ENCODE results near the gene SNPH. TPM values are rescaled to one million over a fixed set of nuclear protein-coding genes. Genes with fewer than 3 reads are reported as not detected.

The SNPH gene
- total RNA-seq, 1 experiment from 2014 or later, result 0.43 TPM

DNA sequence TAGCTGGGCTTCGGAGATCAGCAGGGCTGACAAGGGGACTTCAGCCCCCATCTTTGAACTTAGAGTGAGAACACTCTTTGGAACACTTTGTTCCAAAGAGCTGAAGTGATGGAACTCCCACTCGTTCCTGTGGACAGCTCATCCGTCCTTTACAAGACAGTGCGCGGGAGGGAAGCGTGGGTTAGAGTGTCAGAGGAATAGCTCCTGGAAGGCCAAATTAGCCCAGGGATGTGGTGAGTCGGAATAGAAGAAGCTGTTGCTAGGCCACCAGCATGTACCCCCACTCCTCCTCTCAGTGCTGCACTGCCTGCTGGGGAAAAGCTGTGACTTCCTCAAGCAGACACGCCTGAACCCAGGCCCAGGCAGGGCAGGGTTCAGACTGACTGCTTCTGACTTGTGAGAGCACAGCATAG, 61.2 kb downstream of the SNPH start:
- H3K27me3 ChIP-seq (replicated peaks; ENCODE audit: insufficient read depth, low read depth, low read length, poor library complexity), result no peaks in the 10 kb centered on the region
- no peak for DNase-seq (ENCODE audit: low spot score)
- TF ChIP-seq, protein P1, sequence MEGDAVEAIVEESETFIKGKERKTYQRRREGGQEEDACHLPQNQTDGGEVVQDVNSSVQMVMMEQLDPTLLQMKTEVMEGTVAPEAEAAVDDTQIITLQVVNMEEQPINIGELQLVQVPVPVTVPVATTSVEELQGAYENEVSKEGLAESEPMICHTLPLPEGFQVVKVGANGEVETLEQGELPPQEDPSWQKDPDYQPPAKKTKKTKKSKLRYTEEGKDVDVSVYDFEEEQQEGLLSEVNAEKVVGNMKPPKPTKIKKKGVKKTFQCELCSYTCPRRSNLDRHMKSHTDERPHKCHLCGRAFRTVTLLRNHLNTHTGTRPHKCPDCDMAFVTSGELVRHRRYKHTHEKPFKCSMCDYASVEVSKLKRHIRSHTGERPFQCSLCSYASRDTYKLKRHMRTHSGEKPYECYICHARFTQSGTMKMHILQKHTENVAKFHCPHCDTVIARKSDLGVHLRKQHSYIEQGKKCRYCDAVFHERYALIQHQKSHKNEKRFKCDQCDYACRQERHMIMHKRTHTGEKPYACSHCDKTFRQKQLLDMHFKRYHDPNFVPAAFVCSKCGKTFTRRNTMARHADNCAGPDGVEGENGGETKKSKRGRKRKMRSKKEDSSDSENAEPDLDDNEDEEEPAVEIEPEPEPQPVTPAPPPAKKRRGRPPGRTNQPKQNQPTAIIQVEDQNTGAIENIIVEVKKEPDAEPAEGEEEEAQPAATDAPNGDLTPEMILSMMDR (conservative IDR thresholded peaks at IDR 0.05; ENCODE audit: low read depth, low read length), result no peak
- no peak for TF ChIP-seq EZH2 (IDR thresholded peaks at IDR 0.05; ENCODE audit: borderline replicate concordance, low read depth, low read length, poor library complexity, severe bottlenecking)
- CTCF ChIA-PET, result no interaction called here
- H3K4me1 ChIP-seq (ENCODE audit: insufficient read depth, low read length, poor library complexity, severe bottlenecking), result peaks cover 29% of the 10 kb centered on the region
- POLR2A ChIA-PET (ENCODE audit: low non-redundant PET), result interaction anchor here (0.6 kb wide), 1 partner anchor 101 kb away, joined by 3 read pairs; no protein-coding TSS in a partner anchor
- H3K4me3 ChIP-seq (ENCODE audit: low read depth, low read length, poor library complexity, severe bottlenecking), result no peak overlapping the region
- BruUV-seq (replicated peaks), result no TSS peak
- no peaks in the 10 kb centered on the region for H3K9me3 ChIP-seq (ENCODE audit: low read depth, low read length, poor library complexity, severe bottlenecking)
- H3K36me3 ChIP-seq (ENCODE audit: insufficient read depth, low read length, poor library complexity, severe bottlenecking), result peaks cover 4% of the 10 kb centered on the region
- no peak overlapping the region for H3K27ac ChIP-seq (ENCODE audit: low read depth, low read length, poor library complexity, severe bottlenecking)
- intact Hi-C loops (cut with micrococcal nuclease; ENCODE audit: unreplicated experiment), result no loop called here

DNA sequence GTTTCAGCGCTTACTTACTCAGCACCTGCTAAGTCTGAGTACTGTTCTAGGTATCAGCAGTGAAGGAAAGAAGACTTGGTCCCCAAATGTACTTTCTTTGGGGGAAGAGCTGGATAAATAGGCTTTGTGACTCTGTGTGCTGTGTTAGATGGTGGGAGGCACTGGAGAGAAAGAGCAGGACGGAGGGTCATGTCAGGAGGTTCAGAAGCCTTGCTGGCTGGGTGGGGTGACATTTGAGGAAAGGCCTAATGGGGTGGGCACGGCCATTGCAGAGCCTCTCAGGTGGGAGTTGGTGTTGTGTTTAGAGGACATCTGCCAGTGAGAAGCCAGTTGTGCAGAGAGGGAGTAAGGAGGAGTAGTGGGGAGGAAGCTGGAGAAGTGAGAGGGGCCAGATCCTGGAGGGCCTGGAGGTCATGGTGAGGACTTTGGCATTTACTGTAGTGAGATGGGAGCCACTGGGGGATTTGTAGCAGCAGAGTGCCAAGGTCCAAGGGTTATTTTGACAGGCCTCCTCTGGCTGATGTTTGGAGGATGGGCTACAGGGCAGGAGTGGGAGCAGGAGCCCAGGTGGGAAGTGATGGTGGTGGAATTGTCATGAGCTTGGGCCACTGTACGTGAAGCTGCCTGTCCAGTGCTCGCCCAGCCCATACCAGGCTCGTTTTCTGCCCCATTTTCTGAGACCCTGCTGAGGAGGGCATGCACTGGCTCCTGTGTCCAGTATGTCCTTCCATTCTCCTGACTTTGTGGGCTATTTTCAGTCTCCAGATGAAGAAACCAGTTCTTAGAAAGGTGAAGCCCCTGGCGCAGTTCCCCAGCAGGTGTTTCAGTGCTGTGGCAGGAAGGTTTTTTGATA, 62.0 kb downstream of the SNPH start:
- ChIA-PET CTCF (no interaction called here), POLR2A (ENCODE audit: low non-redundant PET) (interaction anchor here (0.6 kb wide), 1 partner anchor 142 kb away, joined by 8 read pairs; no protein-coding TSS in a partner anchor)
- DNase-seq (ENCODE audit: low spot score), result no peak
- peak overlapping the region; percentile 31 for H3K27ac ChIP-seq (ENCODE audit: low read depth, low read length, poor library complexity, severe bottlenecking)
- BruUV-seq (replicated peaks), result no TSS peak
- no peaks in the 10 kb centered on the region for H3K27me3 ChIP-seq (replicated peaks; ENCODE audit: insufficient read depth, low read depth, low read length, poor library complexity)
- peaks cover 29% of the 10 kb centered on the region for H3K4me1 ChIP-seq (ENCODE audit: insufficient read depth, low read length, poor library complexity, severe bottlenecking)
- TF ChIP-seq EZH2 (IDR thresholded peaks at IDR 0.05; ENCODE audit: borderline replicate concordance, low read depth, low read length, poor library complexity, severe bottlenecking), result no peak
- TF ChIP-seq, protein P1 (conservative IDR thresholded peaks at IDR 0.05; ENCODE audit: low read depth, low read length), result no peak
- no peaks in the 10 kb centered on the region for H3K9me3 ChIP-seq (ENCODE audit: low read depth, low read length, poor library complexity, severe bottlenecking)
- no peak overlapping the region for H3K4me3 ChIP-seq (ENCODE audit: low read depth, low read length, poor library complexity, severe bottlenecking)
- H3K36me3 ChIP-seq (ENCODE audit: insufficient read depth, low read length, poor library complexity, severe bottlenecking), result peaks cover 12% of the 10 kb centered on the region
- intact Hi-C loops (cut with micrococcal nuclease; ENCODE audit: unreplicated experiment), result no loop called here

DNA sequence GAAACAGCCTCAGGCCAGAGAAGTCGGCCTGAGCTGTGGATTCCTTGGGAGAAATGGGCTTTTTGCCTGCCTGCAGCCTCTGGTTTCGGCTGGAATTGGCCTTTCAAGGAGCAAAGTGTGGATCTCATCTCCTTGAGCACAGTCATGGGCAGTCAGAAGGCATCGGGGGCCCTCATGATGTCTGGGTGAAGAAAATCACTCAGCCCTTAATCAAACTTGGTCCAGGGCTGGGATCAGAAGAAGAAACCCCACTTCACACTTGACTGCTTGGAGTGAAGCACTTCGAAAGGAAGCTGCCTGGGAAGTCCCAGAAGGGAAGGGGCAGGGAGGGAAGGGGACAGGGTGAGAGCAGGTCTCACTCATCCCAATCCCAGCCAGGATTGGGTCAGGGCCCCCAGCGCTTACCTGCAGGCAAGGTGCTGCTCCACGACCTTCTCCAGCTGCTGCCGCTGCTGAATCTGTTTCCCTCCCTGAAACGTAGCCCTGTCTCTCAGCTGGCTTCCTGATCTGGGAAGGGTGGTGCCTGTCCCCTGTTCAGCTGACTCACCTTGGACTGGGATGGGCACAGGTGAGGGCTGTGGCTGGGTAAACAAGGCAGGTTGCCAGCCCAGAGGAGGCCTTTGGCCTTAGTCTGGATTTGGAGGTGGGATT, 62.7 kb downstream of the SNPH start, which contains the start of gene SDCBP2:
Gene SDCBP2, minus strand, starts transcription at position 460 of the 651 bp plus-strand sequence. CDS start 8,723 bp downstream, outside the sequence.
- no TSS peak for BruUV-seq (replicated peaks)
- CTCF ChIA-PET, result interaction anchor here (1.1 kb wide), 1 partner anchor 175 kb away, joined by 4 read pairs; no protein-coding TSS in a partner anchor
- intact Hi-C loops (cut with micrococcal nuclease; ENCODE audit: unreplicated experiment), result no loop called here
- Histone ChIP-seq H3K27me3 (replicated peaks; ENCODE audit: insufficient read depth, low read depth, low read length, poor library complexity) (no peaks in the 10 kb centered on the region), H3K4me1 (ENCODE audit: insufficient read depth, low read length, poor library complexity, severe bottlenecking) (peaks cover 29% of the 10 kb centered on the region), H3K4me3 (ENCODE audit: low read depth, low read length, poor library complexity, severe bottlenecking) (no peak within 1 kb of the TSS), H3K9me3 (ENCODE audit: low read depth, low read length, poor library complexity, severe bottlenecking) (no peaks in the 10 kb centered on the region), H3K27ac (ENCODE audit: low read depth, low read length, poor library complexity, severe bottlenecking) (no peak within 1 kb of the TSS), H3K36me3 (ENCODE audit: insufficient read depth, low read length, poor library complexity, severe bottlenecking) (peaks cover 16% of the 10 kb centered on the region)
- DNase-seq (ENCODE audit: low spot score), result no peak
- POLR2A ChIA-PET (ENCODE audit: low non-redundant PET), result interaction anchor here (0.5 kb wide), 1 partner anchor 485 kb away, joined by 3 read pairs; no protein-coding TSS in a partner anchor
- no peak for TF ChIP-seq EZH2 (IDR thresholded peaks at IDR 0.05; ENCODE audit: borderline replicate concordance, low read depth, low read length, poor library complexity, severe bottlenecking)
- TF ChIP-seq, protein P1 (conservative IDR thresholded peaks at IDR 0.05; ENCODE audit: low read depth, low read length), result no peak

Data from A673 (cell line).